ENCODE data around the gene DEPP1.

Gene DEPP1

DNA sequence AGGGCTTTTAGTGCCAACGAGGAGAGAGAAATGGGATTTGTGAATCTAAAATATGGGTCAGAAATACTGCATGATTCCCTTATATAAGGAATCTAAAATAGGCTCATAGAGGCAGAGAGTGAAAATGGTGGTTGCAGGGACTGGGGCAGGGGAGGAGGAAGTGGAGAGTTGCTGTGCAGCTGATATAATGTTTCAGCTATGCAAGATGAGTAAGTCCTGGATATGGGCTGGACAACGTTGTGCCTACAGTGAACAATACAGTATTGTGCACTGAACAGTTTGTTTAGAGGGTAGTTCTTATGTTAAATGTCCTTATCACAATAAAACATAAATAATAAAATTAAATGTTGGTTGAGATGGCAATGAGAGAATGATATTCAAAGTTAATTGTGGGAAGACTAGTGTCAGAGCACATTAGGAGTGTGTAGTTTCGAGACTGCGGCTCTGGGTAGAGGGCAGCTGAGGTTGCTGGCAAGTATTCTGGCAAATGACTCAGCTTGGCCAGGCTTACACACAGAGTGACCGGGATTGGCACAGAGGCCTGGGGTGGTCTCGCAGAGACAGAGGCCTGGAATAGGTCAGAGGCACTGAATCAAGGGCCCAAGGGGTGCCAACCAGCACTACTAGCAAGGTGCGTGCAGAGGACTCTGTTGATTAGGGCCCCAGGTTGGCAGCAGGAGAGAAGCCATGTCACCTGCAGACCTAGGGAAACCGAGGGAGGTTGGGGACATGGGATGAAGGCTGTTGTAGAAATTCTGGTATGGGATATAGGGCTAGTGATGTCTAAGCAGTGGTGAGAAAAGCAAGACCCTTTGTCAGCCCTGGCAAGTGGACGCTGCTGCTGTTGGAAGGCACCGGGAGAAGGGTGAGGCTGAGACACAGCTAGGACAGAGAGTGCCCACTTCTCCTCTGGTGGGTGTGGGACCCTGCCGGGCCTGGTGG, 2.8 kb upstream of the DEPP1 start:
- H3K4me3 ChIP-seq (ENCODE audit: low read length) = no peak overlapping the region

GRCh38 chr10:44980309-44981171, 1.9 kb upstream of the DEPP1 start:
- no peaks in the 10 kb centered on the region for H3K36me3 ChIP-seq (ENCODE audit: control insufficient read depth, low read length)
- H3K4me3 ChIP-seq (ENCODE audit: low read length) = no peak overlapping the region
- H3K4me2 ChIP-seq (ENCODE audit: low read length) = no peak overlapping the region
- peaks cover 14% of the 10 kb centered on the region for H3K4me1 ChIP-seq (ENCODE audit: control insufficient read depth, low read length)
- no peaks in the 10 kb centered on the region for H3K9me3 ChIP-seq (ENCODE audit: control insufficient read depth, insufficient read depth, low read length)
- no peaks in the 10 kb centered on the region for H4K20me1 ChIP-seq (ENCODE audit: control insufficient read depth, insufficient read depth, low read depth, low read length)
- H3F3A ChIP-seq (ENCODE audit: control insufficient read depth, insufficient read depth) = no peaks in the 10 kb centered on the region
- peaks cover 24% of the 10 kb centered on the region for H3K27me3 ChIP-seq (ENCODE audit: control insufficient read depth, low read length)
- no peaks in the 10 kb centered on the region for H3K9me2 ChIP-seq (replicated peaks; ENCODE audit: control insufficient read depth, low read length)
- no peaks in the 10 kb centered on the region for H3K79me2 ChIP-seq (ENCODE audit: control insufficient read depth, low read length)
- no peak overlapping the region for H3K27ac ChIP-seq (ENCODE audit: low read depth, low read length)
- TF ChIP-seq EZH2phosphoT487 (IDR thresholded peaks at IDR 0.05; ENCODE audit: borderline replicate concordance, low read length) (no peak), CTCF (IDR thresholded peaks at IDR 0.05; ENCODE audit: low read depth, low read length, poor library complexity, severe bottlenecking) (no peak)

More for the DNA sequence above, 2.8 kb upstream of the DEPP1 start:
- Histone ChIP-seq H3K27me3 (ENCODE audit: control insufficient read depth, low read length) (peaks cover 26% of the 10 kb centered on the region), H3K36me3 (ENCODE audit: control insufficient read depth, low read length) (no peaks in the 10 kb centered on the region), H3K27ac (ENCODE audit: low read depth, low read length) (no peak overlapping the region), H3K4me2 (ENCODE audit: low read length) (no peak overlapping the region), H3K79me2 (ENCODE audit: control insufficient read depth, low read length) (no peaks in the 10 kb centered on the region), H3K9me2 (replicated peaks; ENCODE audit: control insufficient read depth, low read length) (no peaks in the 10 kb centered on the region), H3F3A (ENCODE audit: control insufficient read depth, insufficient read depth) (no peaks in the 10 kb centered on the region), H4K20me1 (ENCODE audit: control insufficient read depth, insufficient read depth, low read depth, low read length) (no peaks in the 10 kb centered on the region), H3K4me1 (ENCODE audit: control insufficient read depth, low read length) (peaks cover 11% of the 10 kb centered on the region), H3K9me3 (ENCODE audit: control insufficient read depth, insufficient read depth, low read length) (no peaks in the 10 kb centered on the region)
- TF ChIP-seq CTCF (IDR thresholded peaks at IDR 0.05; ENCODE audit: low read depth, low read length, poor library complexity, severe bottlenecking) (no peak), EZH2phosphoT487 (IDR thresholded peaks at IDR 0.05; ENCODE audit: borderline replicate concordance, low read length) (no peak)

DNA sequence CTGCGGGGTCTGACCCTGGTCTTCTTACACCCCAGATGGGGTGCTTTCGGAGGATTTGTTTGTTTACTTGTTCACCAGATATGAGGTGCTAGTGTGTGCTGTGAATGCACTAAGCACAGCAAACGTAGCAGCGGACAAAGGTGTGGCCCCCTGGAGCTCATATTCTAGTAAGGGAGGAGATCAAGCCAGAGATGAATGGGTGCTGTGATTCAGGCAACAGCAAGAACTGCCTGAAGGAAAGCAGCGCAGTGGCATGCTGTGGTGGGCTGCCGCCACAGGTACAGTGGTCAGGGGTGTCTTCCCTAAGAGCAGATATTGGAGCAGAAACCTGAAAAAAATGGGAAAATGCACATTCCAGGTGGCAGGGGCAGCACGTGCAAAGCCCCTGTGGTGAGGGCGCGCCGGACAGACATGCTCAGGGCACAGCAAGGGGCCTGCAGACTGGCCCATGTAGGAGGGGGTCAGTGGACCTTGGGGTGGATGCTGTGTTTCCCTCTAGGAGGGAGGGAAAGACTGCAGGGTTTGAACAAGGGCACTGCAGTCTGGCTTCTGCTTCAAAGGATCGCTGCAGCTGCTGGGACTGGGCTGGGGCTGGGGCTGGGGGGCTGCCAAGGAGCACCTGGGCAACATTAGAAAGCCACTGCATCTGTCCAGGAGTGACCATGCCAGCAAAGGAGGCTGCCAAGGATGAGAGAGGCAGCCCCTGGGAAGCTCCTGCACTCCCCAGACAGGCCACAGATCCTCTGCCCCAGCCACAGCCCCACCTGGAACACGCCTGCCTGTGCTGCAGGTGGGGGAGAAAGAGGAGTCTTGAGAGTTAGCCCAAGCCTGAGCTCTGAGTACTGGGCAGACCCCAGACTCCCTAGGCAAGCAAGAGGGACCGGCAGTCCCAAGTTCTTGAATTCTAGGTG, 927 bp upstream of the DEPP1 start:
- Histone ChIP-seq H3K79me2 (ENCODE audit: control insufficient read depth, low read length) (no peaks in the 10 kb centered on the region), H3K4me3 (ENCODE audit: low read length) (no peak overlapping the region), H3K4me1 (ENCODE audit: control insufficient read depth, low read length) (peaks cover 20% of the 10 kb centered on the region), H4K20me1 (ENCODE audit: control insufficient read depth, insufficient read depth, low read depth, low read length) (no peaks in the 10 kb centered on the region), H3K4me2 (ENCODE audit: low read length) (no peak overlapping the region), H3K9me3 (ENCODE audit: control insufficient read depth, insufficient read depth, low read length) (no peaks in the 10 kb centered on the region), H3F3A (ENCODE audit: control insufficient read depth, insufficient read depth) (no peaks in the 10 kb centered on the region), H3K27ac (ENCODE audit: low read depth, low read length) (no peak overlapping the region), H3K36me3 (ENCODE audit: control insufficient read depth, low read length) (no peaks in the 10 kb centered on the region), H3K27me3 (ENCODE audit: control insufficient read depth, low read length) (peaks cover 19% of the 10 kb centered on the region), H3K9me2 (replicated peaks; ENCODE audit: control insufficient read depth, low read length) (no peaks in the 10 kb centered on the region)
- no peak for TF ChIP-seq EZH2phosphoT487 (IDR thresholded peaks at IDR 0.05; ENCODE audit: borderline replicate concordance, low read length)
- no peak for TF ChIP-seq CTCF (IDR thresholded peaks at IDR 0.05; ENCODE audit: low read depth, low read length, poor library complexity, severe bottlenecking)
